ENCODE measurements around the gene YIF1A. TPM values are rescaled to one million over a fixed set of nuclear protein-coding genes. Genes with fewer than 3 reads are reported as not detected.

Gene YIF1A
- total RNA-seq, 1 experiment from 2014 or later = 245 TPM

DNA sequence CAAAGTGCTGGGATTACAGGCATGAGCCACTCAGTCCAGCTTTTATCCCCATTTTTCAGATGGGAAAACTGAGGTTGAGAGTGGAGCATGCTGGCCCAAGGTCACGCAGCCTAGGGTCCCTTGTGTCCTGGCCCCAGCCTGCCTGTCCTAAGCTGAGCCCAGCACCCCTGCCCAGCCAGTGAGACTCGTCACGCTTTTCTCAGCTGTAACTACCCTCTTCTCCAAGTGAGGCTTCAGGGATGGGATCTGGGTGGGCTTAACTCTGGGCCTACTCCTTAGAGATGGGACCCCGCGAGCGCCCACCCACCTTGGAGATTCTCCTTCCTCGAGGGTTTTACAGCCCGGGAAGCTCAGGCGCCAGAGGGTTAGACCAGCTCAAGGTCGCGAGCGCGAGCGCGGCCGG, 2.4 kb upstream of the YIF1A start:
- H3K4me3 ChIP-seq = no peak overlapping the region
- H3K4me1 ChIP-seq (replicated peaks) = peaks cover 28% of the 10 kb centered on the region
- 0 out of 2 replicates have a peak, but pooled peaks cover 2% of the 10 kb centered on the region for H3K9me3 ChIP-seq (replicated peaks)
- no peak for DNase-seq (ENCODE audit: low read depth in 1 of 2, low spot score in 2 of 2)
- no peak overlapping the region for H3K27ac ChIP-seq
- peaks cover 40% of the 10 kb centered on the region for H3K27me3 ChIP-seq (replicated peaks)
- H3K36me3 ChIP-seq = peaks cover 21% of the 10 kb centered on the region

DNA sequence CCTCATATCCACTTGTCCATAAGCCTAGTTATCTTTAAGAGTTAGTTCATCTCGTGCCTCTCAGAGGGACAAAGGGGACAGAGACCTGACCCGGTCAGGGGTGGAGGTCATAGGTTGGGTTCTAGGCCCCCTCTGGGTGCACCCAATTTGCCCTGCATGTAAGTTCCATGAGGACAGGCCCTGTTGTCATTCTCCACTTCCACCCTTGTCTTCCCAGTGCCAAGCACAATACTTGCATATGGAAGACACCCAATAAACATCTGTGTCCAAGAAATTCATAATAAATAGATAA, 1.3 kb upstream of the YIF1A start:
- H3K27ac ChIP-seq = no peak overlapping the region
- H3K4me3 ChIP-seq = no peak overlapping the region
- peaks cover 37% of the 10 kb centered on the region for H3K27me3 ChIP-seq (replicated peaks)
- H3K36me3 ChIP-seq = peaks cover 30% of the 10 kb centered on the region
- H3K9me3 ChIP-seq (replicated peaks) = 0 out of 2 replicates have a peak, but pooled peaks cover 2% of the 10 kb centered on the region
- H3K4me1 ChIP-seq (replicated peaks) = peaks cover 28% of the 10 kb centered on the region
- no peak for DNase-seq (ENCODE audit: low read depth in 1 of 2, low spot score in 2 of 2)

DNA sequence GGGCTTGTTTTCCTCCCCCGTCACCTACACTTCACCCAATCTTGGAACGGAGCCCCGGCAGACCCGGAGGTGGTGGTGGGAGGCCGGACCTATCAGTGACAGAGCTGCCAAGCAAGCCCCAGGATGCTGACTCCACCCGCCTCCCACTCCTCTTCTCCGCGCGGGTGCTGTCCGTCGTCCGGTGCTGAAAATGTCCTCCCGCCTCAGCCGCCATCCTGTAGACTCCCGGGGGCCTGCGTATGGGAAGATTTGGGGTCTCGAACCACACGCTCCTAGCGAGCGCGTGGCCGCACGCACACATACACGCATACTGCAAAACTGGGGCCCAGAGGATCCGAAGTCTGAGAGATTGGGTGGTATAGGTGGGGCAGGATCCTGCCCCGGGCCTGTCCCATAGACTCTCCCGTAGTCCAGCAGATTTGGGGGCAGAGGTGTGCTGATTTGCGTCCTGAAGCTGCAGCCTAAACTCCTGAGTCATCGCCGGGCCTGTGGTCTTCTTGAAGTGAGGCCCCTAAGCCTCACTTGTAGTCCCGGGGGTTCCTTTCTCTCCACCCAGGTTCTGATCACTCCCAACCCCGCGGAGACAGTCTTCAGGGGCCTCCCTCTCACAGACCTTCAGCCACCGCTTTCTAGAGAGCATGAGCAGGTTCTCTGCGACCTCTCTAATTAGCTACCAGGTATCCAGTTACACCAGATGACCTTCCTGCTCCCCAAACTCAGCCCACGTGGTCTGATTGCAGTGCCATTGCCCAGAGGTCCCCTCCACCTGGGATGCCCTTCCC, 796 bp upstream of the YIF1A start:
- H3K27ac ChIP-seq = peak overlapping the region; percentile 61
- peak overlapping the region; percentile 77 for H3K4me3 ChIP-seq
- no peak for DNase-seq (ENCODE audit: low read depth in 1 of 2, low spot score in 2 of 2)
- H3K36me3 ChIP-seq = peaks cover 35% of the 10 kb centered on the region
- 0 out of 2 replicates have a peak, but pooled peaks cover 2% of the 10 kb centered on the region for H3K9me3 ChIP-seq (replicated peaks)
- peaks cover 37% of the 10 kb centered on the region for H3K27me3 ChIP-seq (replicated peaks)
- H3K4me1 ChIP-seq (replicated peaks) = peaks cover 28% of the 10 kb centered on the region

DNA sequence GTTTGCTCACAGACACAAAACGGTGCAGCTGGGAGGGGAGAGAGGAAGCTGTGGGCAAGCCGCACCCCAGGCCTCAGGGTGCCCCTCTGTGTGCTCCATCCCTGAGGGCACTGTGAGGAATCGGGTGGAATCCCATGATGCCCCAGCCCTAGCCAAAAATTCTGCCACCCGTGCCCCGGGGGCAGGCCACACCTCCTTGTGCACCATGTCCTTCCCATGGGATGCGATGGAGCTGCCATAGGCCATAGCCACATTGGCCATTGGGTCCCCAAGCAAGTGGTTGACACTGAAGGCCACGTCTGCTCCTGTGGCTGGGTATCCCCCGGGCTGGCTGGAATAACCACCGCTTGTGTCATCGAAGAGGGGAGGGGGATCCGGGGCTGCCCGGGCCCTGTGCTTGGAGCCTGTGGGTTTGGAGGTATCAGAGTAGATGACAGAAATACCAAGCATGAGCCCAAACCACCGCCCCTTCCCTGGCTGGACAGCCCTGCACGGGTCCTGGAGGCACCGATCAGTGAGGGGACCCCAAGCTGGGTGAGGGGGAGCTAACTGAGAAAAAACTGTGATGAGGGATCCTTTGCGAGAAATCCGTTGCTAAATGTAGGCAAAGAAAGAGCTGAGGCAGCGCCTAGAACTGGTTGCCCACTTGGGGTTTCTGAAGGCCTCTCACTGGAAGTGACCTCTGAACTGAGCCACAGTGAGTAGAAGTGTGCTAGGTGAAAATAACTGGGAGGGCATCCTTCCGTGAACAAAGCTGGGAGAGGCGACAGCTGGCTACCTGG, 863 bp downstream of the YIF1A start:
- H3K36me3 ChIP-seq = peaks cover 47% of the 10 kb centered on the region
- H3K27ac ChIP-seq = peak overlapping the region; percentile 76
- H3K27me3 ChIP-seq (replicated peaks) = peaks cover 26% of the 10 kb centered on the region
- 0 out of 2 replicates have a peak, but pooled peaks cover 2% of the 10 kb centered on the region for H3K9me3 ChIP-seq (replicated peaks)
- peaks cover 28% of the 10 kb centered on the region for H3K4me1 ChIP-seq (replicated peaks)
- DNase-seq (ENCODE audit: low read depth in 1 of 2, low spot score in 2 of 2) = peak in 1 of 2 experiments; percentile 55
- H3K4me3 ChIP-seq = peak overlapping the region; percentile 77

DNA sequence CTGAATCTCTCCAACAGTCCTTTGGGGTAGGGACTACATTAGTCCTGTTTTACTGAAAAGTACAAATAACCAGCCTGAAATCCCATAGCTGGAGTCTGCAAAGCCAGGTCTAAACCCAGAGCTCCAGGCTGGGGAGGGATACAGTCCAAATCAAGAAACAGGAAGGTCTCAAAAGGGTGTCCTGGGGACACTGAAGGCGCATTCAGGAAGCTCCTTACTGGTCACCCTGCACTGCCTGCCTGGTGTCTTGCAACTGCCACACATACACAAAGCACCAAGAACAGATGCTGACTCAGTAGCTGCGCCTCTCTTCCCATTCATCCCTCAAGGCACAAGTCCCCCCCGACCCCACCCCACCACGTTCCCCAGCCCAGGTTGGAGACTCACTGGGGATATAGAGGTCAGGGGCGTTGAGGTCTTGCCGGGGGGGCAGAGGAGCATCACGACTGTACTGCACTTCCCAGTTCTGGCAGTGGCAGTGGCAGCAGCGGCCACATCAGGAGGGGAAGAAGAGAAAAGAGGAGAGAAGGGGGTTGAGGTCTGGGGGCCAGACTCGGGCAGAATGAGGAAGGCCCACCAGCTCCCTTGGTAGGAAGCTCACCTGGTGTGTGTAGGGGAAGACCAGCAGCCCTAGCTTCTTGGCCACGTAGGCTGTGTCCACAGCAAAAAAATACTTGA, 1.6 kb downstream of the YIF1A start:
- H3K36me3 ChIP-seq = peaks cover 53% of the 10 kb centered on the region
- 0 out of 2 replicates have a peak, but pooled peaks cover 2% of the 10 kb centered on the region for H3K9me3 ChIP-seq (replicated peaks)
- H3K27ac ChIP-seq = no peak overlapping the region
- H3K27me3 ChIP-seq (replicated peaks) = peaks cover 19% of the 10 kb centered on the region
- peaks cover 33% of the 10 kb centered on the region for H3K4me1 ChIP-seq (replicated peaks)
- DNase-seq (ENCODE audit: low read depth in 1 of 2, low spot score in 2 of 2) = no peak
- H3K4me3 ChIP-seq = peak overlapping the region; percentile 77; the same call in 1 of the 2 replicates

DNA sequence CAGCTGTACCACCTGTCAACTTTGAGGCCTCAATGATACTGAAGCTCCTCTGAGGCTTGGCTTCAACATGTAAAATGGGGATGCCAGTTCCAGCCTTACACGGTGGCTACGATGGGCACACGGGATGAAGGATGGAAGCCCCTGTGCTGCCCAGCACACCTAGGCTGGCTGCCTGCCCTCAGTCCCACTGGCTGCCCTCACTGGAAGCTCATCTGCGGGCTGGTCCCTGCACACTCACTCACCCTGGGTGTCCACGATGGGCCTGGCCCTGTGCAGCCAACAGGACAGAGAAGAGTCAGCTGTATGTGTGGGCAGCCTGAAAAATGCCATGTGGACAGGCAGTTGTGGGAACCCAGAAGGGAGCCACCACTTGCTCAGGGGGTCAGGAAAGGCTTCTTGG, 2.2 kb downstream of the YIF1A start:
- Histone ChIP-seq H3K27me3 (replicated peaks) (peaks cover 12% of the 10 kb centered on the region), H3K36me3 (peaks cover 53% of the 10 kb centered on the region), H3K9me3 (replicated peaks) (0 out of 2 replicates have a peak, but pooled peaks cover 2% of the 10 kb centered on the region), H3K4me1 (replicated peaks) (peaks cover 26% of the 10 kb centered on the region), H3K4me3 (no peak overlapping the region), H3K27ac (no peak overlapping the region)
- no peak for DNase-seq (ENCODE audit: low read depth in 1 of 2, low spot score in 2 of 2)

DNA sequence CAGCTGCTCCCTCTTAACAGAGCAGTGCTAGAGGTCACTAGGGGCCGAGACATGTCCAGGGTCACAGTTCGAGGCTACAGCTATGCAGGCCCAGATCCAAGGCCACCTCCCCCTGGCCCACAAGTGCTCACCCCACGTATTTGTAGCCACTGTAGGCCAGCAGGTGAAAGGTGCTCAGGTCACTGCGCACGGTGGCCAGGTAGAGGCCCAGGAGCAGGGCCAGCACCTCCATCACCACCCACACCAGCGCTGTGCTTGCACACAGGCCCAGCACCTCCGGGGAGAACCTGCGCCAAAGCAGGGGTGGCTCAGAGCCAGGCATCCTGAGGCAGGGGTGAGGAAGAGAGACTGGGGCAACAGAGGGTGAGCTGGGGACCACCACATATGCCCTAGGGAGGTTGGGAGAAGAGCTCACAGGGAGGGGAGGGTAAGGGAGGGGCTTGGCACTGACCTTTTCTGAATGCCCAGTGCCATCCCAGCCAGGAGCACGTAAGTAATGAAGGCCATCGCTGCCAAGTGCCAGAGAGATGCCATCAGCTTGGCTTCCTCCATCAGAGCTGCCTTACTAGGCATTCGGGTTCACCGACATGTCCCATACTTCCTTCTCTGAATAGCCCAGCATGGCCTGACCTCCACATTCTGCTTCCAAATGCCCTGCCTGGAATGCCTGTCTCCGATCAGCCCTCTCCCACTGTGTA, 3.5 kb downstream of the YIF1A start:
- DNase-seq (ENCODE audit: low read depth in 1 of 2, low spot score in 2 of 2) = no peak
- H3K4me3 ChIP-seq = no peak overlapping the region
- no peak overlapping the region for H3K27ac ChIP-seq
- H3K36me3 ChIP-seq = peaks cover 53% of the 10 kb centered on the region
- peaks cover 37% of the 10 kb centered on the region for H3K4me1 ChIP-seq (replicated peaks)
- H3K27me3 ChIP-seq (replicated peaks) = peaks cover under 1% of the 10 kb centered on the region
- H3K9me3 ChIP-seq (replicated peaks) = no peaks in the 10 kb centered on the region

DNA sequence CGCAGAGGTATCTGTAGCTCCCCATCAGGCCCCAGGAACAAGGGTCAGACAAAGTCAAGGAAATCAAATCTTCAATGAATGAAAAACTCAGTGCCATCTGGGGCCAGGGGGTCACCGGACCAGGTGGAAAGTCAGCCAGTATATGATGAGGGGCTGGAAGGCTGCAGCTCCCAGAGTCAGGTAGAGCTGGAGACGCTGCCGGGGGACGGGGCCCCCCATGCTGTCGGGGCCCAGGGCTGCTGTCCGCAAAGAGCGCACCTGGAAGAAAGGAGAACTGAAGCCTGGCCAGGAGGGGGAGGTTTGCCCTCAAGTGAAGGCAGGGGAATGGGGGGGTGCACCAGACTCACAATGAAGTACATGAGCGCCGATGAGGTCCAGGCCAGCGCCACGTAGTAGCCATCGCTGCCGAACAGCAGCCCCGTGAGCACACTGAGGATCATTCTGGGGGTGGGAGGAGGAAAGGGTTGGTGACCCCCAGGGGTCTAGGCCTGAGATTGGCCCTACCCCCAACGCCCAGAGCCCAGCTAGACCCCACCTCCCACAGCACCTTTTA, 4.3 kb downstream of the YIF1A start:
- peaks cover 32% of the 10 kb centered on the region for H3K4me1 ChIP-seq (replicated peaks)
- no peak for DNase-seq (ENCODE audit: low read depth in 1 of 2, low spot score in 2 of 2)
- no peaks in the 10 kb centered on the region for H3K9me3 ChIP-seq (replicated peaks)

DNA sequence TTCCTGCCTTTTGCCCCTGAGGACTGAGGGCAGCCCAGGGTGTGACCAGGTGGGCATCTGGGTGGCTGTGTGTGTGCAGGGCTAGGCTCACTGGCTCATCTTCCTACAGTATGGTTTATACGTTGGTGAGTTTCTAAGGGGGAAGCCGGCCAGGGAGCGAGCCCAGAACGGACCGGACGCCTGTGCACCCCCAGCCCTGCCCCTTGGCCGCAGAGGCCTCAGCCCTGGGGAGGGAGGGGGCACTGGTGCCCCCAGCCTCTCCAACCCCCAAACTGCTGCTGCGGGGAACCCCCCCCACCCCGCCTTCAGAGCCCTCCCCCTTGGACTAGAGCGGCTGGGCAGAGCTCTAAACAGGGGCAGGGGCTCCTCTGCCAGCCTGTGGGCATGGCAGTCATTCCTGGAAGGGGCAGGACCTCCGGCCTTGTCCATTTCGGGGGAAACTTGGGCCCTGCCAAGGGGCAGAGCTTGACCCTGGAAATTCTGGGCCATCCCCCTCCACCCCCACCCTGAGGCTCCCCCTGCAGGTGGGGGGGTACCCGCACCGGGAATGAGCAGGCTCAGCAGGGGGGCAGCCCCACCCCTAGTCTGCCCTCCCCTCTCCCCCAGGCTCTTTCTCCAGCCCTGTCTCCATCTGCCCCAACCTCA, 5.4 kb downstream of the YIF1A start:
- peaks cover 29% of the 10 kb centered on the region for H3K4me1 ChIP-seq (replicated peaks)
- H3K36me3 ChIP-seq = peaks cover 56% of the 10 kb centered on the region
- no peaks in the 10 kb centered on the region for H3K27me3 ChIP-seq (replicated peaks)
- H3K4me3 ChIP-seq = no peak overlapping the region
- no peak for DNase-seq (ENCODE audit: low read depth in 1 of 2, low spot score in 2 of 2)
- H3K9me3 ChIP-seq (replicated peaks) = no peaks in the 10 kb centered on the region
- no peak overlapping the region for H3K27ac ChIP-seq

More for the DNA sequence above, 4.3 kb downstream of the YIF1A start:
- peaks cover 59% of the 10 kb centered on the region for H3K36me3 ChIP-seq
- no peak overlapping the region for H3K4me3 ChIP-seq
- H3K27me3 ChIP-seq (replicated peaks) = no peaks in the 10 kb centered on the region
- H3K27ac ChIP-seq = no peak overlapping the region

DNA sequence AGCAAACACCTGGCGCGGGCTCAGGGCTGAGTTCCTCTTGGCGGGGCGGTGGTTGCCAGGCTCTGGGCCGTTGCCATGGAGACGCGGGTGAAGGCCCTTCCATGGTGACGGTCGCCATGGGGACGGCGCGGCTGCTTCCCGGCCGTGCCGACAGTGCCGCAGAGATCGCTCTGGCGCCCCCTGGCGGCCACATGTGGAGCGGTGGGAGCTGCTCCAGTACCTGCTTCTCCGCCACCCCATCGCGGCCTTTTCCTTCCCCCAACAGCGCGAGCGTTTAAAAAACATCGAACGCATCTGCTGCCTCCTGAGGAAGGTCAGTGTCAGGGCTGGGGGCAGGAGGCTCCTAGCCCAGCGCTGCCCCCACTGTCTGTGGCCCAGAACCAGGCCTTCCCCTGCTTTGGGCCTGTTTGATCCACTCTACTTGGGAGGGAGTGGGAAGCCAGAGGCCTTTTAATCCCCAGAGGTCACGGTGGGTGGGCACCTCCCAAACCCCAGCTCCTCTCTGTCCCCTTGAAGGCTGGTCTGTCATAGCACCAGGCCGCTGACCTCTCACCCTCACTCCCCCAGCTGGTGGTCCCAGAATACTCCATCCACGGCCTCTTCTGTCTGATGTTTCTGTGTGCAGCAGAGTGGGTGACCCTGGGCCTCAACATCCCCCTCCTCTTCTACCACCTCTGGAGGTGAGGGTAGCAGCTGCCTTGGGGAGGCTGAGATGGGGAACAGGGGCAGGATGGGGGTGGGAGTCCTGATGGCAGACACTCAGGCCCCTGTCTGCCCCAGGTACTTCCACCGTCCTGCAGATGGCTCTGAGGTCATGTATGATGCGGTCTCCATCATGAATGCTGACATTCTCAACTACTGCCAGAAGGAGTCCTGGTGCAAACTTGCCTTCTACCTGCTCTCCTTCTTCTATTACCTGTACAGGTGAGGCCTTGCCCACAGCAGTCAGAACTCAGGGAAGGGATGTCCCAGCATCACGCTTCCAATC, 6.2 kb downstream of the YIF1A start:
- DNase-seq (ENCODE audit: low read depth in 1 of 2, low spot score in 2 of 2) = peak; percentile 92 to 100
- Histone ChIP-seq H3K27me3 (replicated peaks) (no peaks in the 10 kb centered on the region), H3K4me3 (no peak overlapping the region), H3K9me3 (replicated peaks) (no peaks in the 10 kb centered on the region), H3K36me3 (peaks cover 50% of the 10 kb centered on the region), H3K27ac (no peak overlapping the region), H3K4me1 (replicated peaks) (peaks cover 27% of the 10 kb centered on the region)

DNA sequence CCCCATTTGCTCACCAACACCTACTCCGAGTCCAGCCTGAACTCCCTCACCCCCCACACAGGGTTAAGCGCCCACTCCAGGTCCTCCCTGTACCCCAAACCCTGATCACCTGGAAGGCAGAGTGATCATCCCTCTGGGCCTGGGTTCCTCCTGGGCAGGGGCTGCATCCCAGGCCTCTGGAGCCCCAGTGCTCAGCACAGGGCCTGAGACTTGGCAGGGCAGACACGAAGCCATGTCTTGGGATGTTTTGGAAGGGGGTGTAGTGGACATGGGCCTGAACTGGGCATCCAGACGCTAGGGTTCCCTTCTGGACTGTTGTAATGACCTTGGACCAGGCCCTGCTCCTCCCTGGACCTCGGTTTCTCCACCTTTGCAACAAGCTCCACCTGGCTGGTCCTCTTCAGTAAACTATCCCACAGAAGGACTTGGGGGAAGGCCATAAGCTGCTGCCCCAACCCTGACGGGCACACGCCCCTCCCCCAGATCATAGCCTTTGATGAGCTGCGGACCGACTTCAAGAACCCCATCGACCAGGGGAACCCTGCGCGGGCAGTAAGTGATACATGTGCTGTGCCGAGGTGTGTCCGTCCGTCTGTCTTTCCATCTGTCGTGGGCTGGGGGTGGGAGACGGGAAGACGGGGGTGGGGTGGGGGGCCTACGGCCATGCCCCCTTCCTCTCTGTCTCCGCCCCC, 7.0 kb downstream of the YIF1A start:
- no peaks in the 10 kb centered on the region for H3K27me3 ChIP-seq (replicated peaks)
- H3K9me3 ChIP-seq (replicated peaks) = no peaks in the 10 kb centered on the region
- no peak for DNase-seq (ENCODE audit: low read depth in 1 of 2, low spot score in 2 of 2)
- H3K4me1 ChIP-seq (replicated peaks) = peaks cover 28% of the 10 kb centered on the region
- H3K36me3 ChIP-seq = peaks cover 53% of the 10 kb centered on the region
- no peak overlapping the region for H3K27ac ChIP-seq
- no peak overlapping the region for H3K4me3 ChIP-seq
